ENCODE results near the gene ANKS1B.

DNA sequence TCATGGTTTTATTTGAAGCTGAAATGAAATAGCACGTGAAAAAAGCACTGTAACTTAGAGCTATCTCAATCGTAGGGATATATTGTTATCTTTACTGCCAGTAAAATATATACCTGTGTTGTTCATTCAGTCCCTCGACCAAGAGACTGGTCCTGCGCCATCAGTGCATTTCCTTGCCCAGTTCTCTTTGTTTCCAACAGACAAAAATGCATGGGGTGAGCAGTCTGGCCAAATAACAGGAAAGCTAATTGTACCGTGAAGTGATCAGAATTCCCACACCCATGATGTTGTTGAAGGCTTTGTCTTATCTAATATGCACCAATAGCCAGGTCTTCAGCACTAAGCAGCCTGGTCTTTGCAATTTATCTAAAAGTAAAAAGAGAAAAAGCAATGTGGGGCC lies 814.3 kb downstream of the ANKS1B start:
- TF ChIP-seq, protein P1, sequence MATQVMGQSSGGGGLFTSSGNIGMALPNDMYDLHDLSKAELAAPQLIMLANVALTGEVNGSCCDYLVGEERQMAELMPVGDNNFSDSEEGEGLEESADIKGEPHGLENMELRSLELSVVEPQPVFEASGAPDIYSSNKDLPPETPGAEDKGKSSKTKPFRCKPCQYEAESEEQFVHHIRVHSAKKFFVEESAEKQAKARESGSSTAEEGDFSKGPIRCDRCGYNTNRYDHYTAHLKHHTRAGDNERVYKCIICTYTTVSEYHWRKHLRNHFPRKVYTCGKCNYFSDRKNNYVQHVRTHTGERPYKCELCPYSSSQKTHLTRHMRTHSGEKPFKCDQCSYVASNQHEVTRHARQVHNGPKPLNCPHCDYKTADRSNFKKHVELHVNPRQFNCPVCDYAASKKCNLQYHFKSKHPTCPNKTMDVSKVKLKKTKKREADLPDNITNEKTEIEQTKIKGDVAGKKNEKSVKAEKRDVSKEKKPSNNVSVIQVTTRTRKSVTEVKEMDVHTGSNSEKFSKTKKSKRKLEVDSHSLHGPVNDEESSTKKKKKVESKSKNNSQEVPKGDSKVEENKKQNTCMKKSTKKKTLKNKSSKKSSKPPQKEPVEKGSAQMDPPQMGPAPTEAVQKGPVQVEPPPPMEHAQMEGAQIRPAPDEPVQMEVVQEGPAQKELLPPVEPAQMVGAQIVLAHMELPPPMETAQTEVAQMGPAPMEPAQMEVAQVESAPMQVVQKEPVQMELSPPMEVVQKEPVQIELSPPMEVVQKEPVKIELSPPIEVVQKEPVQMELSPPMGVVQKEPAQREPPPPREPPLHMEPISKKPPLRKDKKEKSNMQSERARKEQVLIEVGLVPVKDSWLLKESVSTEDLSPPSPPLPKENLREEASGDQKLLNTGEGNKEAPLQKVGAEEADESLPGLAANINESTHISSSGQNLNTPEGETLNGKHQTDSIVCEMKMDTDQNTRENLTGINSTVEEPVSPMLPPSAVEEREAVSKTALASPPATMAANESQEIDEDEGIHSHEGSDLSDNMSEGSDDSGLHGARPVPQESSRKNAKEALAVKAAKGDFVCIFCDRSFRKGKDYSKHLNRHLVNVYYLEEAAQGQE (IDR thresholded peaks at IDR 0.05): no peak
- no peak for TF ChIP-seq RXRA (IDR thresholded peaks at IDR 0.05)
- TF ChIP-seq, protein P2, sequence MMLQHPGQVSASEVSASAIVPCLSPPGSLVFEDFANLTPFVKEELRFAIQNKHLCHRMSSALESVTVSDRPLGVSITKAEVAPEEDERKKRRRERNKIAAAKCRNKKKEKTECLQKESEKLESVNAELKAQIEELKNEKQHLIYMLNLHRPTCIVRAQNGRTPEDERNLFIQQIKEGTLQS (IDR thresholded peaks at IDR 0.05): no peak
- no peak for TF ChIP-seq TAF1 (conservative IDR thresholded peaks at IDR 0.05)
- TF ChIP-seq, protein P3, sequence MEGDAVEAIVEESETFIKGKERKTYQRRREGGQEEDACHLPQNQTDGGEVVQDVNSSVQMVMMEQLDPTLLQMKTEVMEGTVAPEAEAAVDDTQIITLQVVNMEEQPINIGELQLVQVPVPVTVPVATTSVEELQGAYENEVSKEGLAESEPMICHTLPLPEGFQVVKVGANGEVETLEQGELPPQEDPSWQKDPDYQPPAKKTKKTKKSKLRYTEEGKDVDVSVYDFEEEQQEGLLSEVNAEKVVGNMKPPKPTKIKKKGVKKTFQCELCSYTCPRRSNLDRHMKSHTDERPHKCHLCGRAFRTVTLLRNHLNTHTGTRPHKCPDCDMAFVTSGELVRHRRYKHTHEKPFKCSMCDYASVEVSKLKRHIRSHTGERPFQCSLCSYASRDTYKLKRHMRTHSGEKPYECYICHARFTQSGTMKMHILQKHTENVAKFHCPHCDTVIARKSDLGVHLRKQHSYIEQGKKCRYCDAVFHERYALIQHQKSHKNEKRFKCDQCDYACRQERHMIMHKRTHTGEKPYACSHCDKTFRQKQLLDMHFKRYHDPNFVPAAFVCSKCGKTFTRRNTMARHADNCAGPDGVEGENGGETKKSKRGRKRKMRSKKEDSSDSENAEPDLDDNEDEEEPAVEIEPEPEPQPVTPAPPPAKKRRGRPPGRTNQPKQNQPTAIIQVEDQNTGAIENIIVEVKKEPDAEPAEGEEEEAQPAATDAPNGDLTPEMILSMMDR (IDR thresholded peaks at IDR 0.05; ENCODE audit: low read depth, low read length, missing input control): no peak
- TF ChIP-seq GABPA (IDR thresholded peaks at IDR 0.05 in 1 of 2, conservative IDR thresholded peaks at IDR 0.05 in 1 of 2): no peak
- TF ChIP-seq, protein P4, sequence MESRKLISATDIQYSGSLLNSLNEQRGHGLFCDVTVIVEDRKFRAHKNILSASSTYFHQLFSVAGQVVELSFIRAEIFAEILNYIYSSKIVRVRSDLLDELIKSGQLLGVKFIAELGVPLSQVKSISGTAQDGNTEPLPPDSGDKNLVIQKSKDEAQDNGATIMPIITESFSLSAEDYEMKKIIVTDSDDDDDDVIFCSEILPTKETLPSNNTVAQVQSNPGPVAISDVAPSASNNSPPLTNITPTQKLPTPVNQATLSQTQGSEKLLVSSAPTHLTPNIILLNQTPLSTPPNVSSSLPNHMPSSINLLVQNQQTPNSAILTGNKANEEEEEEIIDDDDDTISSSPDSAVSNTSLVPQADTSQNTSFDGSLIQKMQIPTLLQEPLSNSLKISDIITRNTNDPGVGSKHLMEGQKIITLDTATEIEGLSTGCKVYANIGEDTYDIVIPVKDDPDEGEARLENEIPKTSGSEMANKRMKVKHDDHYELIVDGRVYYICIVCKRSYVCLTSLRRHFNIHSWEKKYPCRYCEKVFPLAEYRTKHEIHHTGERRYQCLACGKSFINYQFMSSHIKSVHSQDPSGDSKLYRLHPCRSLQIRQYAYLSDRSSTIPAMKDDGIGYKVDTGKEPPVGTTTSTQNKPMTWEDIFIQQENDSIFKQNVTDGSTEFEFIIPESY (IDR thresholded peaks at IDR 0.05): no peak
- TF ChIP-seq FOXA1 (IDR thresholded peaks at IDR 0.05): no peak
- TF ChIP-seq EGR1 (IDR thresholded peaks at IDR 0.05; ENCODE audit: low read depth in 2 of 2): no peak
- TF ChIP-seq, protein P5, sequence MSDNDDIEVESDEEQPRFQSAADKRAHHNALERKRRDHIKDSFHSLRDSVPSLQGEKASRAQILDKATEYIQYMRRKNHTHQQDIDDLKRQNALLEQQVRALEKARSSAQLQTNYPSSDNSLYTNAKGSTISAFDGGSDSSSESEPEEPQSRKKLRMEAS (IDR thresholded peaks at IDR 0.05): no peak
